VCaP (cell line): Measurements from ENCODE around the gene XBP1.

Experiments
- H3K27ac ChIP-seq: fragments of 450-650 bp; 2 replicates; pipeline ENCODE4 v1.5.1; 2017
- CTCF ChIP-seq: fragments of 450-650 bp; conservative IDR thresholded peaks from 2 replicates; pipeline ENCODE4 v1.5.1; 2017; ENCODE audit warnings: mild to moderate bottlenecking, moderate library complexity

The XBP1 gene

GRCh38 chr22:28822930-28823551, 22.7 kb upstream of the XBP1 start:
- TF ChIP-seq CTCF: no peak
- peak overlapping the region; percentile 96 for H3K27ac ChIP-seq

- peak overlapping the region; percentile 96 for H3K27ac ChIP-seq
- TF ChIP-seq CTCF: no peak
Measured at GRCh38 chr22:28821452-28821851, 21.1 kb upstream of the XBP1 start.

- peak overlapping the region; percentile 96 for H3K27ac ChIP-seq
- TF ChIP-seq CTCF: no peak
Measured at GRCh38 chr22:28820885-28821284, 20.5 kb upstream of the XBP1 start.

GRCh38 chr22:28819253-28820096, 19.1 kb upstream of the XBP1 start:
- peak overlapping the region; percentile 96 for H3K27ac ChIP-seq
- TF ChIP-seq CTCF: no peak

GRCh38 chr22:28817919-28818859, 17.8 kb upstream of the XBP1 start:
- H3K27ac ChIP-seq: peak overlapping the region; percentile 96

GRCh38 chr22:28817064-28817463, 16.7 kb upstream of the XBP1 start:
- no peak for TF ChIP-seq CTCF
- H3K27ac ChIP-seq: peak overlapping the region; percentile 96

More at GRCh38 chr22:28817919-28818859, 17.8 kb upstream of the XBP1 start:
- no peak for TF ChIP-seq CTCF

GRCh38 chr22:28815729-28816128, 15.4 kb upstream of the XBP1 start:
- no peak for TF ChIP-seq CTCF
- peak overlapping the region; percentile 96 for H3K27ac ChIP-seq
